ENCODE data around the gene PARK7. TPM values are rescaled to one million over a fixed set of nuclear protein-coding genes. Genes with fewer than 3 reads are reported as not detected.

The PARK7 gene
- total RNA-seq, 1 experiment from 2014 or later: 352 TPM

DNA sequence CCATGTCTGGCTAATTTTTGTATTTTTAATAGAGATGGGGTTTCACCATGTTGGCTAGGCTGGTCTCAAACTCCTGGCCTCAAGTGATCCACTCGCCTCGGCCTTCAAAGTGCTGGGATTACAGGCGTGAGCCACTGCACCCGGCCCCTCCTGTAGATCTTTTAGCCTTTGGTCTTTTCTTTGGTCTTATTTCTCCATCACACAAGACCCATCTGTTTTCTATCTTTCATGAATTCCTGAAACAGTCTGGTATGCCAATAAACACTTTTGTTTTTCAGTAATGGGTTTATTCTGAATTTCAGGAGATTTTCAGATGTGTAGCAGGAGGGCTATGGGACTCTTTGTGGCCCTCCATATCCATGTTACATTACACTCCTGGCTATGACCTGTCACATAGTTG, 41.4 kb downstream of the PARK7 start:
- ChIA-PET CTCF (no interaction called here), POLR2A (ENCODE audit: low non-redundant PET) (no interaction called here)
- TF ChIP-seq EZH2 (IDR thresholded peaks at IDR 0.05; ENCODE audit: borderline replicate concordance, low read depth, low read length, poor library complexity, severe bottlenecking): no peak
- TF ChIP-seq, protein P1, sequence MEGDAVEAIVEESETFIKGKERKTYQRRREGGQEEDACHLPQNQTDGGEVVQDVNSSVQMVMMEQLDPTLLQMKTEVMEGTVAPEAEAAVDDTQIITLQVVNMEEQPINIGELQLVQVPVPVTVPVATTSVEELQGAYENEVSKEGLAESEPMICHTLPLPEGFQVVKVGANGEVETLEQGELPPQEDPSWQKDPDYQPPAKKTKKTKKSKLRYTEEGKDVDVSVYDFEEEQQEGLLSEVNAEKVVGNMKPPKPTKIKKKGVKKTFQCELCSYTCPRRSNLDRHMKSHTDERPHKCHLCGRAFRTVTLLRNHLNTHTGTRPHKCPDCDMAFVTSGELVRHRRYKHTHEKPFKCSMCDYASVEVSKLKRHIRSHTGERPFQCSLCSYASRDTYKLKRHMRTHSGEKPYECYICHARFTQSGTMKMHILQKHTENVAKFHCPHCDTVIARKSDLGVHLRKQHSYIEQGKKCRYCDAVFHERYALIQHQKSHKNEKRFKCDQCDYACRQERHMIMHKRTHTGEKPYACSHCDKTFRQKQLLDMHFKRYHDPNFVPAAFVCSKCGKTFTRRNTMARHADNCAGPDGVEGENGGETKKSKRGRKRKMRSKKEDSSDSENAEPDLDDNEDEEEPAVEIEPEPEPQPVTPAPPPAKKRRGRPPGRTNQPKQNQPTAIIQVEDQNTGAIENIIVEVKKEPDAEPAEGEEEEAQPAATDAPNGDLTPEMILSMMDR (conservative IDR thresholded peaks at IDR 0.05; ENCODE audit: low read depth, low read length): no peak
- no peak overlapping the region for H3K27ac ChIP-seq (ENCODE audit: low read depth, low read length, poor library complexity, severe bottlenecking)
- H3K27me3 ChIP-seq (replicated peaks; ENCODE audit: insufficient read depth, low read depth, low read length, poor library complexity): no peaks in the 10 kb centered on the region
- intact Hi-C loops (cut with micrococcal nuclease; ENCODE audit: unreplicated experiment): no loop called here
- H3K36me3 ChIP-seq (ENCODE audit: insufficient read depth, low read length, poor library complexity, severe bottlenecking): no peaks in the 10 kb centered on the region
- no peaks in the 10 kb centered on the region for H3K9me3 ChIP-seq (ENCODE audit: low read depth, low read length, poor library complexity, severe bottlenecking)
- no peak for DNase-seq (ENCODE audit: low spot score)
- no peak overlapping the region for H3K4me3 ChIP-seq (ENCODE audit: low read depth, low read length, poor library complexity, severe bottlenecking)
- no TSS peak for BruUV-seq (replicated peaks)
- H3K4me1 ChIP-seq (ENCODE audit: insufficient read depth, low read length, poor library complexity, severe bottlenecking): peaks cover 19% of the 10 kb centered on the region

DNA sequence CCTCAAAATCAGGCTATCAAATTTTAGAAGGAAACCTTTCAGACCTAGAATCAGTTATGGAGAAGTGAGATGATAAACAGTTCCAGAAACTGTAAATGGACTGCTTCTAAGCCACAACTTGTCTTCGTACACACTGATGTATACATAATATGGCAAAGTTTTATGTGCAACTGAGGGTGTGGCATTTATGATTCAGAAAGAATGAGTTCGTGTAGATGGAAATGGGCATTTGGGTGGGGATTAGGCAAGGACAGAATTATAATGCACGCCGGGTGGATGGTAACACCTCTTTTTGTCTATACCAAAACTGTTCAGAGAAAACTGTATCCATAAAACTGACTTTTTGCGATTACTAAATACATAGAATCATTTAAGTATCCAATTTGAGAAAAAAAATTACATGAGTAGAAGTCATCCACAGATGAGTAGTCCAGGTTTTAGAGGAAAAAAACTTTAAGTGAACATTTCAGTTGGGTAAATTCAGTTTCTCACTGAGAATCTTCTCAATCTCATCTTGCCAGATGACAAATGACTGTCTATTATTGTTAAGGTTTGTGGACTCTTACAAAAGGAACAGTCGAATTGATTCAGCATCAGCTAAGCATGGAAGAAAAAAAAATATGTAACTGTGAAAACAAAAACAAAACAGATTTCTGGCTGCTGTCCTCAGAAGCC, 42.1 kb downstream of the PARK7 start:
- intact Hi-C loops (cut with micrococcal nuclease; ENCODE audit: unreplicated experiment): no loop called here
- ChIA-PET CTCF (no interaction called here), POLR2A (ENCODE audit: low non-redundant PET) (no interaction called here)
- DNase-seq (ENCODE audit: low spot score): no peak
- Histone ChIP-seq H3K27ac (ENCODE audit: low read depth, low read length, poor library complexity, severe bottlenecking) (no peak overlapping the region), H3K36me3 (ENCODE audit: insufficient read depth, low read length, poor library complexity, severe bottlenecking) (no peaks in the 10 kb centered on the region), H3K4me3 (ENCODE audit: low read depth, low read length, poor library complexity, severe bottlenecking) (no peak overlapping the region), H3K27me3 (replicated peaks; ENCODE audit: insufficient read depth, low read depth, low read length, poor library complexity) (no peaks in the 10 kb centered on the region), H3K9me3 (ENCODE audit: low read depth, low read length, poor library complexity, severe bottlenecking) (no peaks in the 10 kb centered on the region), H3K4me1 (ENCODE audit: insufficient read depth, low read length, poor library complexity, severe bottlenecking) (peaks cover 19% of the 10 kb centered on the region)
- TF ChIP-seq, protein P1 (conservative IDR thresholded peaks at IDR 0.05; ENCODE audit: low read depth, low read length): no peak
- TF ChIP-seq EZH2 (IDR thresholded peaks at IDR 0.05; ENCODE audit: borderline replicate concordance, low read depth, low read length, poor library complexity, severe bottlenecking): no peak
- no TSS peak for BruUV-seq (replicated peaks)

DNA sequence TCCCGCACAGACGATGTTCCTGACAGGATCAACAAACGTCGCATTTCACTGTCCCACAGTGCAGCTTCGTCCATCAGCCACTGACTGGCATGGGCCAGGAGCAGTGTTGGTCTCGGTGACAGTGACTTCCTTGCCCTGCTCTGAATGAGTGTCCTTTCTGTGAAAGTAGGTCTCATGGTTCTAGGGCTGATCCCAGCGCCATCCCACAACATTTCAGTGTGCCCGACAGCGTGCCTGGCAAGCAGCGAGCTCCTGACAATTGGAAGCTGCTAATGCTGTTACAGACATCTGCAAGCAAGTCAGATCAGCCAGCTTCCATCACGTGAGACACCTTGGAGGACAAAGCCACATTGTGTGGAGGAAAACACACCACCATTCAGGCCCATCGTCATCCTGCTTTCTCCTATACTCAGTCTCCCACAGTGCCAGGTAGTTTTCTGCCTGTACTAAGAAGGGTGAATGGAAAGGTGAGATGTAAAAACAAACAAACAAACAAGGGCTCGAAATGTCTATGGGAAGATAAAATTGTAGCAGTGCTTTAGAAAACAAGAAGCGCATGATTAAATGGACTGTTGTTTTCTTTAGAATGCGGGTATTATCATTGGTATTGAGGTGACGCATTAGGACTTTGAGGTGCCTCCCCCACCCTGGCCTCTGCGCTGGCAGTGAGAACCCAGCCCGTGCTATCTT, 42.7 kb downstream of the PARK7 start:
- no peak for DNase-seq (ENCODE audit: low spot score)
- Histone ChIP-seq H3K4me3 (ENCODE audit: low read depth, low read length, poor library complexity, severe bottlenecking) (no peak overlapping the region), H3K27ac (ENCODE audit: low read depth, low read length, poor library complexity, severe bottlenecking) (no peak overlapping the region), H3K9me3 (ENCODE audit: low read depth, low read length, poor library complexity, severe bottlenecking) (no peaks in the 10 kb centered on the region), H3K4me1 (ENCODE audit: insufficient read depth, low read length, poor library complexity, severe bottlenecking) (peaks cover 19% of the 10 kb centered on the region), H3K27me3 (replicated peaks; ENCODE audit: insufficient read depth, low read depth, low read length, poor library complexity) (no peaks in the 10 kb centered on the region), H3K36me3 (ENCODE audit: insufficient read depth, low read length, poor library complexity, severe bottlenecking) (no peaks in the 10 kb centered on the region)
- BruUV-seq (replicated peaks): no TSS peak
- ChIA-PET POLR2A (ENCODE audit: low non-redundant PET) (interaction anchor here (0.5 kb wide), 1 partner anchor 507 kb away, joined by 3 read pairs; no protein-coding TSS in a partner anchor), CTCF (no interaction called here)
- TF ChIP-seq, protein P1 (conservative IDR thresholded peaks at IDR 0.05; ENCODE audit: low read depth, low read length): no peak
- TF ChIP-seq EZH2 (IDR thresholded peaks at IDR 0.05; ENCODE audit: borderline replicate concordance, low read depth, low read length, poor library complexity, severe bottlenecking): no peak
- intact Hi-C loops (cut with micrococcal nuclease; ENCODE audit: unreplicated experiment): no loop called here
